Tibial nerve (tissue), 4 donors: ENCODE data around the gene C2.
"Not testable (repeated sequence)": the region's sequence is repeated elsewhere in the genome, so short reads cannot be mapped to it uniquely, and the experiment has no call there.

Source experiments
- EP300 ChIP-seq, 2 donors: sonication (generic); formaldehyde crosslinking; IDR thresholded peaks; one replicate each; pipeline ENCODE4 v1.6.1; 2017; ENCODE audit warnings: antibody characterized with exemption in 2 of 2, mild to moderate bottlenecking in 1 of 2
- TF ChIP-seq, protein P1 (sequence below), 5 experiments: fragments of 200-600 bp in 3 of 5; fragments of 450-650 bp in 2 of 5; sonication (generic) in 3 of 5; IDR thresholded peaks; one replicate each; pipeline ENCODE4 v1.5.1; 2016 to 2019; ENCODE audit warnings: antibody characterized with exemption in 5 of 5, mild to moderate bottlenecking in 3 of 5, moderate library complexity in 2 of 5

DNA sequence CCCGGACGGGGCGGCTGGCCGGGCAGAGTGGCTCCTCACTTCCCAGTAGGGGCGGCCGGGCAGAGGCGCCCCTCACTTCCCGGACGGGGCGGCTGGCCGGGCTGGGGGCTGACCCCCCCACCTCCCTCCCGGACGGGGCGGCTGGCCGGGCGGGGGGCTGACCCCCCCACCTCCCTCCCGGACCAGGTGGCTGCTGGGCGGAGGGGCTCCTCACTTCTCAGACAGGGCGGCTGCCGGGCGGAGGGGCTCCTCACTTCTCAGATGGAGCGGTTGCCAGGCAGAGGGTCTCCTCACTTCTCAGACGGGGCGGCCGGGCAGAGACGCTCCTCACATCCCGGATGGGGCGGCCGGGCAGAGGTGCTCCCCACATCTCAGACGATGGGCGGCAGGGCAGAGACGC lies 4.6 kb downstream of the C2 start:
- TF ChIP-seq, protein P1, sequence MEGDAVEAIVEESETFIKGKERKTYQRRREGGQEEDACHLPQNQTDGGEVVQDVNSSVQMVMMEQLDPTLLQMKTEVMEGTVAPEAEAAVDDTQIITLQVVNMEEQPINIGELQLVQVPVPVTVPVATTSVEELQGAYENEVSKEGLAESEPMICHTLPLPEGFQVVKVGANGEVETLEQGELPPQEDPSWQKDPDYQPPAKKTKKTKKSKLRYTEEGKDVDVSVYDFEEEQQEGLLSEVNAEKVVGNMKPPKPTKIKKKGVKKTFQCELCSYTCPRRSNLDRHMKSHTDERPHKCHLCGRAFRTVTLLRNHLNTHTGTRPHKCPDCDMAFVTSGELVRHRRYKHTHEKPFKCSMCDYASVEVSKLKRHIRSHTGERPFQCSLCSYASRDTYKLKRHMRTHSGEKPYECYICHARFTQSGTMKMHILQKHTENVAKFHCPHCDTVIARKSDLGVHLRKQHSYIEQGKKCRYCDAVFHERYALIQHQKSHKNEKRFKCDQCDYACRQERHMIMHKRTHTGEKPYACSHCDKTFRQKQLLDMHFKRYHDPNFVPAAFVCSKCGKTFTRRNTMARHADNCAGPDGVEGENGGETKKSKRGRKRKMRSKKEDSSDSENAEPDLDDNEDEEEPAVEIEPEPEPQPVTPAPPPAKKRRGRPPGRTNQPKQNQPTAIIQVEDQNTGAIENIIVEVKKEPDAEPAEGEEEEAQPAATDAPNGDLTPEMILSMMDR (IDR thresholded peaks at IDR 0.05), result not testable (repeated sequence)
- TF ChIP-seq EP300 (IDR thresholded peaks at IDR 0.05), result not testable (repeated sequence)
